ENCODE data around the gene XPNPEP3. TPM values are rescaled to one million over a fixed set of nuclear protein-coding genes. Genes with fewer than 3 reads are reported as not detected.

Gene XPNPEP3
- total RNA-seq, 1 donor from 2014 or later = 12.6 TPM

Other genes starting within 250 kb of the XPNPEP3 start
- 64.6 and 91.6 TPM in 2 replicates for gene MRTFA, start 220.4 kb upstream of the XPNPEP3 start, total RNA-seq
- 0.88 TPM in 1 of 2 replicates, not detected in the other for gene MCHR1, start 177.7 kb upstream of the XPNPEP3 start, total RNA-seq
- gene SLC25A17, start 37.8 kb upstream of the XPNPEP3 start, total RNA-seq = 16.3 and 21.3 TPM in 2 replicates
- gene ST13, start 509 bp upstream of the XPNPEP3 start, total RNA-seq = 119 and 155 TPM in 2 replicates
- gene DNAJB7, start 5.0 kb downstream of the XPNPEP3 start, total RNA-seq = not detected in 2 replicates
- 55.1 and 69.7 TPM in 2 replicates for gene RBX1, start 94.2 kb downstream of the XPNPEP3 start, total RNA-seq
- gene EP300, start 235.4 kb downstream of the XPNPEP3 start, total RNA-seq = 62.8 and 68.1 TPM in 2 replicates

All from glomerular endothelial cell (primary cell).